BLaER1 (cell line): Measurements from ENCODE around the gene ERLIN1.

ENCODE experiments used
- H3K27ac ChIP-seq: shearing (Covaris generic); formaldehyde crosslinking; 2 replicates; pipeline ENCODE4 v1.8.1; 2022
- H3K27me3 ChIP-seq: shearing (Covaris generic); formaldehyde crosslinking; 2 replicates; pipeline ENCODE4 v1.8.1; 2022
- H3K36me3 ChIP-seq: shearing (Covaris generic); formaldehyde crosslinking; 2 replicates; pipeline ENCODE4 v1.8.1; 2022
- H3K4me1 ChIP-seq: shearing (Covaris generic); formaldehyde crosslinking; 2 replicates; pipeline ENCODE4 v1.8.1; 2022
- H3K4me2 ChIP-seq: shearing (Covaris generic); formaldehyde crosslinking; 2 replicates; pipeline ENCODE4 v1.8.1; 2022
- H3K4me3 ChIP-seq: shearing (Covaris generic); formaldehyde crosslinking; 2 replicates; pipeline ENCODE4 v1.8.1; 2022
- H3K9ac ChIP-seq: shearing (Covaris generic); formaldehyde crosslinking; 2 replicates; pipeline ENCODE4 v1.8.1; 2022
- H3K9me3 ChIP-seq: shearing (Covaris generic); formaldehyde crosslinking; 2 replicates; pipeline ENCODE4 v1.8.1; 2022
- H4K20me1 ChIP-seq: shearing (Covaris generic); formaldehyde crosslinking; 2 replicates; pipeline ENCODE4 v1.8.1; 2022
- Cebpa-rat ChIP-seq: shearing (Covaris generic); IDR thresholded peaks from 2 replicates; pipeline ENCODE4 v1.8.1; 2022

Gene ERLIN1

GRCh38 chr10:100174699-100175677, 10.8 kb downstream of the ERLIN1 start:
- Histone ChIP-seq H3K4me2 (no peak overlapping the region), H3K27ac (no peak overlapping the region), H3K4me1 (no peaks in the 10 kb centered on the region), H3K27me3 (no peaks in the 10 kb centered on the region), H4K20me1 (peaks cover 37% of the 10 kb centered on the region; the same call in 1 of the 2 replicates), H3K36me3 (peaks cover 95% of the 10 kb centered on the region), H3K4me3 (no peak overlapping the region), H3K9me3 (peaks cover 19% of the 10 kb centered on the region), H3K9ac (no peak overlapping the region)
- no peak for TF ChIP-seq Cebpa-rat

GRCh38 chr10:100173035-100173434, 12.8 kb downstream of the ERLIN1 start:
- Histone ChIP-seq H3K27me3 (no peaks in the 10 kb centered on the region), H3K9ac (no peak overlapping the region), H3K9me3 (peaks cover 19% of the 10 kb centered on the region), H3K27ac (no peak overlapping the region), H3K4me1 (peaks cover 3% of the 10 kb centered on the region; the same call in 1 of the 2 replicates), H4K20me1 (peaks cover 24% of the 10 kb centered on the region; the same call in 1 of the 2 replicates), H3K4me3 (no peak overlapping the region), H3K4me2 (no peak overlapping the region), H3K36me3 (peaks cover 89% of the 10 kb centered on the region)
- TF ChIP-seq Cebpa-rat, result no peak

- H3K9ac ChIP-seq, result no peak overlapping the region
- H3K27ac ChIP-seq, result no peak overlapping the region
- H3K36me3 ChIP-seq, result peaks cover 83% of the 10 kb centered on the region
- peaks cover 24% of the 10 kb centered on the region; the same call in 1 of the 2 replicates for H4K20me1 ChIP-seq
- H3K4me3 ChIP-seq, result no peak overlapping the region
- TF ChIP-seq Cebpa-rat, result no peak
- H3K4me1 ChIP-seq, result peaks cover 9% of the 10 kb centered on the region
- no peak overlapping the region for H3K4me2 ChIP-seq
- H3K27me3 ChIP-seq, result no peaks in the 10 kb centered on the region
- peaks cover 19% of the 10 kb centered on the region for H3K9me3 ChIP-seq
Measured at GRCh38 chr10:100172349-100172748, 13.5 kb downstream of the ERLIN1 start.

DNA sequence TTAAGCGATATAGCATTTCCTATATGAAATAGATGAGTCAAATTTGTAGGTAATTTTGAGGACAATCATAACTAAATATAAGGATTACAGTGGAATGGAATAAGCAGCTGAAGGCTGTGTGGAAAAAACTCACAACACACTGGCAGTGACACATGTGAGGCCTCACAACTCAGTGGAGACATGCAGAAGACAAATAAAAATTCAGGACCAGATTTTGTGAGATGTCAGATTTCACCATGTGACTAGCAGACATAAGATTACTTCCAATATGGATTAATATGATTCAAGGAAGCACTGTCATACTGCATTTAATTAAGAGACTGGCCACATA, 17.6 kb downstream of the ERLIN1 start:
- TF ChIP-seq Cebpa-rat, result no peak
- H4K20me1 ChIP-seq, result peaks cover 22% of the 10 kb centered on the region; the same call in 1 of the 2 replicates
- H3K4me2 ChIP-seq, result peak overlapping the region; percentile 40; the same call in 1 of the 2 replicates
- H3K9me3 ChIP-seq, result peaks cover 10% of the 10 kb centered on the region
- H3K4me3 ChIP-seq, result no peak overlapping the region
- no peak overlapping the region for H3K9ac ChIP-seq
- no peaks in the 10 kb centered on the region for H3K27me3 ChIP-seq
- H3K36me3 ChIP-seq, result peaks cover 81% of the 10 kb centered on the region
- H3K27ac ChIP-seq, result no peak overlapping the region
- peaks cover 13% of the 10 kb centered on the region for H3K4me1 ChIP-seq

DNA sequence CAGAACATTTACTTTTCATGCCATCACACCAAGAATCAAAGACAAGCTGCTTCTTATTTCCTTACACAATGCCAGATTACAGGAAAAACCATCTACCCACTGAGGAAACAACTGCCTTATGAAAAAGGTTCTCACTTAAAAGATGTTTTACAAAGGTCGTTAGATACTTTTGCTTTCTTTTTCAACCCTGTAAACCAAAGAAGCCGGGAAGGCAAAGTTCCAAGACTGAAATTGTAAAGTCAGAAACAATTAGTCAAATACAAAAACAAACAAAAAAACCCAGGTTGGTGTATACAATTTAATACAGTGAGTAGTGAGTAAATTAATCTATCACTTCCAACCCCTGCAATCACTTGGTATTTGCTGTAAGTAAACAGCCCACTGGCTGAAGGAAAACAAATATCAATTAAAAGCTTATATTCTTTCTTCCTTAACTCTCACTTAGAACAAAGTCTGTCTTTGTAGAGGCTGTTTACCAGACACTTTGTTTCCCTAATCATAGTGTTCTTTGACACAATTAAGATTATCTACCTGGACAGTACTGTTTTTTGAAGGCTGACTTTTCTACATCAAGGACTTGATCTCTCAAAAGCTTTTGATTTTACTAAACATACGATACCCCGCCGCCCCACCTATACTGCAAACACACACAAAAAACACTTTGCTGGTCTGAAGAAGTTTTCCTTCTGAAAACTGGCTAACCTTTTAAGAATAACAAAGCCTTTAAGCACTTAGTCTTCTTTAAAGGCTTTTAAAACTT, 18.1 kb downstream of the ERLIN1 start:
- peaks cover 5% of the 10 kb centered on the region for H3K9me3 ChIP-seq
- TF ChIP-seq Cebpa-rat, result no peak
- H3K27ac ChIP-seq, result peak overlapping the region; percentile 15; the same call in 1 of the 2 replicates
- H3K4me1 ChIP-seq, result peaks cover 13% of the 10 kb centered on the region
- no peak overlapping the region for H3K4me3 ChIP-seq
- peaks cover 24% of the 10 kb centered on the region; the same call in 1 of the 2 replicates for H4K20me1 ChIP-seq
- H3K9ac ChIP-seq, result peak overlapping the region; percentile 15; the same call in 1 of the 2 replicates
- no peaks in the 10 kb centered on the region for H3K27me3 ChIP-seq
- peak overlapping the region; percentile 40 for H3K4me2 ChIP-seq
- H3K36me3 ChIP-seq, result peaks cover 79% of the 10 kb centered on the region

GRCh38 chr10:100163704-100164621, 21.9 kb downstream of the ERLIN1 start:
- Histone ChIP-seq H3K36me3 (peaks cover 82% of the 10 kb centered on the region), H3K9me3 (peaks cover 9% of the 10 kb centered on the region), H3K27ac (no peak overlapping the region), H3K9ac (no peak overlapping the region), H3K4me1 (peaks cover 13% of the 10 kb centered on the region), H3K4me2 (no peak overlapping the region), H3K4me3 (no peak overlapping the region), H4K20me1 (peaks cover 20% of the 10 kb centered on the region; the same call in 1 of the 2 replicates), H3K27me3 (no peaks in the 10 kb centered on the region)
- no peak for TF ChIP-seq Cebpa-rat

DNA sequence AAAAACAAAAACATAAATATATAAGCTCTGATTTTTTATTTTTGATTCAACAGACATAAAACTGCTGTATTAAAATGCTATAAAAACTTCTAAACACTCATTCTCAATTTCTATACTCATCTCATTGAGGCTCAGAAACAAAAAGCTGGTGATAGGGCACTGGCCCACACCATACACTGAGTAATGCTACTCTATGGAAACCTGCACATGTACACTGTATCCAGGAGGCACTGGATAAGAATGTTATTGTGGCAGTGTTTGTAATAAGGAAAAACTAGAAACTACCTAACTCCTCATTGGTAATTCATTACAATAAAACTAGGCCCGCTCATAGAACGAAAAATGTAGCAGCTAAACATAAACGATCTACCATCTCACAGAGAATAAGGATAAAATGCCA, 23.1 kb downstream of the ERLIN1 start:
- TF ChIP-seq Cebpa-rat, result no peak
- Histone ChIP-seq H3K4me2 (no peak overlapping the region), H3K36me3 (peaks cover 86% of the 10 kb centered on the region), H3K9ac (no peak overlapping the region), H3K9me3 (peaks cover 9% of the 10 kb centered on the region), H4K20me1 (peaks cover 25% of the 10 kb centered on the region), H3K4me3 (no peak overlapping the region), H3K4me1 (peaks cover 7% of the 10 kb centered on the region), H3K27ac (no peak overlapping the region), H3K27me3 (no peaks in the 10 kb centered on the region)

DNA sequence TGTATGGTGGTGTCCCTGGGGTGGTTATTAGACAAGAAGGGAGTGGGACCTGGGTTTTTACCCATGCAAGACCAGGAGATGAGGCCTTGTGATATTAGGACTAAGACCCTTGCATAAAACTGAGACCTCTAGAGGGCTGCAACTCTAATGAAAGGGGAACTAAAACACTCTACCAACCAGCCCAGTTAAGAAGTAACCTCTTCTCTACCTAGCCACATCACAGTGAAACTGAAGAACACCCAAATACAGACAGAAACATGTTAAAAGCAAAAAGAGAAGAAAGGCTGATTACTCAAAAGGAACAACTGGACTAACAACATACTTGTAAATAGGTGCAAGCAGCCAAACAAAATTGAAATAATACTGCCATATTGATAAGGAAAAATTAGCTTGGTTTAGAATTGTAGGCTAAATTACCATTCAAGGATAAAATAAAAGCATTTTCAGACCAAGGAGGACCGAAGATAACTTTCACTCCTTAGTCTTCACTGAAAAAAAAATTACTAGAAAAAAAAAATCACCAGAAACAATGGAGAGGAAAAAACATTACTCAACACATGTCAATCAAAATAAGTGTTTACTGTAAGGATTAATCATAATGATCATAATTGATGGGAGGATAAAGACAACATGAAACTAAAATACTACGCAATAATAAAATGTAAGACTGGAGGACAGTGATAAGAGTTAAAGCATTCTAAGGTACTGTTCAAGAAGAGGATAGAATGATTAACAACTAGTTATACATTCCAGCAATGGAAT, 27.6 kb downstream of the ERLIN1 start:
- Histone ChIP-seq H3K4me2 (no peak overlapping the region), H3K27ac (no peak overlapping the region), H3K27me3 (no peaks in the 10 kb centered on the region), H3K36me3 (peaks cover 91% of the 10 kb centered on the region), H3K9me3 (peaks cover 9% of the 10 kb centered on the region), H3K4me3 (no peak overlapping the region), H3K4me1 (no peaks in the 10 kb centered on the region), H4K20me1 (peaks cover 27% of the 10 kb centered on the region), H3K9ac (no peak overlapping the region)
- no peak for TF ChIP-seq Cebpa-rat
